GM11168 (cell line): Measurements from ENCODE around the gene DNAH8.
"Not testable (repeated sequence)": the region's sequence is repeated elsewhere in the genome, so short reads cannot be mapped to it uniquely, and the experiment has no call there.

Experiments used
- in situ Hi-C: fragments of 300-500 bp; cut with MboI; formaldehyde crosslinking; loops from one replicate; pipeline ENCODE4 v1.12.0; 2022; ENCODE audit warnings: low sequenced_read_pairs; ENCODE audit not compliant: unreplicated experiment

DNAH8 gene

DNA sequence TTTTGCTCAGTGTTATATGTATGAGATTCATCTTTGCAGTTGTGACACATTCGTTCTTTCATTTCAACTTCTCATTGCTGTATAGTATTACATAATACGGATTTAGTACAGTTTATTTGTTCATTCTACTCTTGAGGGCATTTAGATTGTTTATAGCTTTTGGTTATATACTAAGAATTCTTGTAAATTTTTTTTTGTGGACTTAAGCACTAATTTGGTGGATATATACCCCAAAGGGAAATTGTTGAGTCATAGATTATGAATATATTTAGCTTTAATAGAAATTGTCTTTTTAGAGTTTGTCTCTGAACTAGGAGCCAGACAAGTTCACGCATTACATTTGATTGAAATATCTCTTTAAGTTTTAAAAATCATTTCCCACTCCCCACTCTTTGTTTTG, 79.6 kb downstream of the DNAH8 start:
- in situ Hi-C loops: no loop called here

DNA sequence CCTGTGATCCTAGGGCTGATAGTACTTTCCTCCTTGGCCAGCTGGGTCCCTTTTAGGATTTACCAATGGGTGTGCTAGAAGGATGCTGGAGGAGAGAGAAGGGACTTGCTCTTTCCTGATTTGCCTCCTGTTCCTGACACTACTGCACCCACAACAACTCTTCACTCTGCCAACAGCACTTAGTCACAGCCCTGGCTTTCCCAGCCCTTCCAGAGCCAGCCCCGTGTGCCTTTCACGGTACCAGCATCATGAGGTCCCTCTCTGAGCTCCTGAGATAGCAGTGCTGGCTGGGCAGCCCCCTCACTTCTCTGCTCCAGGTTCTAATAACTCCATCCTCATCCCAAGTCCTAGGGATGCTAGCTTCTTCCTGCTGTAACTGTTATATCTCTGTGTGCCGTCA, 80.9 kb downstream of the DNAH8 start:
- in situ Hi-C loops: no loop called here

DNA sequence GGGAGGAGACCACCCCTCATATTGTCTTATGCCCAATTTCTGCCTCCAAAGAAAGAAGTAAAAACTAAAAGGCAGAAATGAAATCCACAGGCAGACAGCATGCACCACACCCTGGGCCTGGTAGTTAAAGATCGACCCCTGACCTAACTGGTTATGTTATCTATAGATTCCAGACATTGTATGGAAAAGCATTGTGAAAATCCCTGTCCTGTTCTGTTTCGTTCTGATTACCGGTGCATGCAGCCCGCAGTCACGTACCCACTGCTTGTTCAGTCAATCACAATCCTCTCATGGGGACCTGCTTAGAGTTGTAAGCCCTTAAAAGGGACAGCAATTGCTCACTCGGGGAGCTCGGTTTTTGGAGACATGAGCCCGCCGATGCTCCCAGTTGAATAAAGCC, 81.3 kb downstream of the DNAH8 start:
- in situ Hi-C loops: not testable (repeated sequence)

DNA sequence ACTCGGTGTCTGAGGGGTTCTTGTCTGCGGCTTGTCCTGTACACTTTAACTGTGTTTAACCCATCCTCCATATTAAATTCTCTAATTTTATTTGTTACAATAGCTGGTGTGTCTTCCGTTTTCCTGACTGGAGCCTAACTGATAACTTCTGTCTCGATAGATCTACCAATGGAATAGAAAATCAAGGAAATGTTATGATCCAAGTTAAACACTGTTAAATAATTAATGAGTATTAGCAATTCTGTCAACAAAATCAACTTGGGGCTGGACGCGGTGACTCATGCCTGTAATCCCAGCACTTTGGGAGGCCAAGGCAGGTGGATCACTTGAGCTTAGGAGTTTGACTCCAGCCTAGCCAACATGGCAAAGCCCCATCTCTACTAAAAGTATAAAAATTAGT, 81.7 kb downstream of the DNAH8 start:
- in situ Hi-C loops: no loop called here

DNA sequence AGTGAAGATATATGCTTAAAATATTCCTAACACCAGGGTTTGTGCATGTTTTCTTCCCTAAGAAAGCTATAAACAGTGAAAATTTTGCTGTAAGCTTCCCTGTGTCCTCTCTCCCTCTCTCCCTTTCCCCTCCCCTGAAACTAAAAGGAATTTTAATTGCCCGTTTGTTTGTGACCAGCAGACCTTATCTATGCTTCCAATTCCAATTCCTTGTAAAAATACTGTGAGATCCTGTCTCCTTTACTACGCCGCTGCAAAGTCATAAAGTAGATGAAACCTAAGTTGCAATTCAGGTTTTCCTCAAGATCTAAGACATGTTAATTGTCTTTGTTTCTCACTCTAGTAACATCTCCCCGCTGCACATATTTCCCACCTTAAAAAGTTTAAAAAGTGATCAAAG, 82.3 kb downstream of the DNAH8 start:
- in situ Hi-C loops: no loop called here

DNA sequence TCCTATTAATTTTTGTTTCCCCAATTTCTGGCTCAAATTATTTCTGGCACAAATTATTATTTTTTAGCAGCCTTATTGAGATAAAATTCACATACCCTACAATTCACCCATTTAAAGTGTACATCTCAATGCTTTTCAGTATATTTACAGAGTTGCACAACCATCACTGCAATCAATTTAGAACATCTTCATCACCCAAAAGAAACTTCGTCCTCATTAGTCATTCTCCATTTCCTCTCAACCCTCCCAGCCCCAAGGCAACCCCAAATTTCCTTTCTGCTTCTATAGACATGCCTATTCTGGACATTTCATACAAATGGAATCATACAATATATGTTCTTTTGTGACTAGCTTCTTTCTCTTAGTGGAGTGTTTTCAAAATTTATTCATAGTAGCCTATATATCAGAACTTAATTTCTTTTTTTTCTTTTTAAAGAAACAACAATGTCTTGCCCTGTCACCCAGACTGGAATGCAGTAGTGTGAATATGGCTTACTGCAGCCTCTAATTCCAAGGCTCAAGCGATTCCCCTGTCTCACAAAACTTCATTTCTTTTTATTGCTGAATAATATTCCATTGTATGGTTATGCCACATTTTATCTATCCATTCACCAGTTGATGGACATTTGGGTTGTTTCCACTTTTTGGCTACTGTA, 84.5 kb downstream of the DNAH8 start:
- in situ Hi-C loops: no loop called here

DNA sequence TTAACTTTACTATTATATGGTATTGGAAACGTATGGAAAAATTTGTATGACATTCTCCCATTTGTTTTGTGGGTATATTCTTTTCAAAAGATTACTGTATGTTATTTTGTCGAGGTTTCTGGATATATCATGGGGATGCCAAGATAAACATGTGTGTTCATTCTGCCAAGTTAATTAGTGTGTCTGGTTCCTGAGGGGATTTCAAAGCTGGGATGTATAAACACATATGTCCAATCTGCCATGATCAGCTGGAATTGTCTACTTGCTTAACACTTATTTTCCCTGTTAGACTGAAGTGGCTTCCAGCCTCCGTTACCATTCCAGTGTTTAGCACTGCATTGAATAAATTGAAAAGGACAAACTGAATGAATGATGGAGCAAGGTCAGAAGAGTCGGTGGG, 86.2 kb downstream of the DNAH8 start:
- in situ Hi-C loops: no loop called here

DNA sequence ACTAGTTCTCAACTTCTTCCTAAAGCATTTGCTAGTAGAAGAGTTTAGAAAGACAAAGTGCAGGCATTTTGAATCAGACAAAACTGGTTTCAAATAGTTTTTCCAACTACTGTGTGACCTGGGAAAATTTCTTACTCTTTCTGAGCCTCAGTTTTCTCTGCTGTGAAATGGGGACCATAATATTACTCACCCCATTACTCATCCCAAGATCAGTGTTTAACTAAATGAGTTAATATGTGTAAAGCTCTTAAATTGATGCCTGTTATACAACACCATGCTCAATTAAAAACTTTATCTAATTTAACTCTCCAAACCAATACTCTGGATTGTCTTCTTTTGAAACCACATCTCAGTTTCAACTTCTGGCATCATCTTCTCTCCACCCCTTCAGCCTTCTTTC, 87.4 kb downstream of the DNAH8 start:
- in situ Hi-C loops: no loop called here

DNA sequence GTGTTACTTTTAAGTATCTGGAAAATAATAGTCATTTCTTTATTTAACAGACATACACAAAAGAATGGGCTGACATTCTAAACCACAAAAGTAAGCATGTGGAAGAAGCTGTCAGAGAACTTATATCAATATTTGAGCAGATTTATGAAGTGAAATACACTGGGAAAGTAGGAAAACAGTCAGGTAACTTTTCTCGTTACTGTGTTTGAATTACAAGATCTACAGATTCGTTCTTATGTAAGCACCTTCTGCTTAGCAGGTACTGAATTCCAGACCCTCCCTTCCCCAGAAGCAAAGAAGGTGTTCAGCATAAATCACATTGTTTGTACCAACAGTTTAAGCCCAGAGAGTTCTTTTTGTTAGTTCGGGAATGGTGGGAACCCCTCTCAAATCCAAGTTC, 88.0 kb downstream of the DNAH8 start:
- in situ Hi-C loops: no loop called here

DNA sequence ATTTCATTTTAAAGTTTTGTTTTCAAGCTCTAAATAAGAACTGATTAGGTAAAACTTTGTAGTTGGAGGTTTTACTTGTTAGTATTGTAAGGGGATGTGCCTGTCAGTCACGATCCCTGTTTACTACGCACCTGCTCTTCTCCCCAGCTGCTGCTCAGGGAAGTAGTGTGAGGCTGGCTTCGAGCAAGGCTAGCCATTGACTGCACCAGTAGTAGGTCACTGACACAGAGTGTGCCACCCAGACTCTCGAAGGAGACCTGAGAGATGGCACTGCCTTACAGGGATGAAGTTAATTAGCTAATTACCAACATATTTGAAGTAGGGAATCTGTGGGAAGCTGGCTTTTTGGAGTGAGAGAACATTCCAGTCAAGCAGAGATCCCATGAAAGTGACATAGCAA, 89.2 kb downstream of the DNAH8 start:
- in situ Hi-C loops: no loop called here

DNA sequence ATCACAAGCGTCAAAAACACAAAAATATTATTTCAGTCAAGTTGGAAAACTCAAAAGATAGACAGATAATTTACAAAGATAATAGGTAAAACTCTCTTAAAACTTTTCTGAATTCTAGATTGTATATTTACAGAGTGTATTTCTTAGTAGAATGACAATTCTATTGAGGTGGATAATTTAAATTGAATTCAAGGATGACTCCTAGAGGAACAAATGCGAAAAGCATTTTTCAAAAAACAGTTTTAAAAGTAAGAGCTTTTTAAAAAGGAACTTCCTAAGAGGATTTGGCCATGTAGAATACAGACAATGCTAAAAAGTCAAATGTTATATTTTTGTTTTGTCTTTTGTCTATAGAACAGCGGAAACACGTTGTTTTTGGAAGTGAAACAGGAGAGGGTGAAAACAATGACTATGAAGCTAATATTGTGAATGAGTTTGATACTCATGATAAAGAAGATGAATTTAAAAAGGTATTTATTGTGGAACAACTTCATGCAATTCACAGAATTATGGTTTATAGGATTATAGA, 90.1 kb downstream of the DNAH8 start:
- in situ Hi-C loops: no loop called here

DNA sequence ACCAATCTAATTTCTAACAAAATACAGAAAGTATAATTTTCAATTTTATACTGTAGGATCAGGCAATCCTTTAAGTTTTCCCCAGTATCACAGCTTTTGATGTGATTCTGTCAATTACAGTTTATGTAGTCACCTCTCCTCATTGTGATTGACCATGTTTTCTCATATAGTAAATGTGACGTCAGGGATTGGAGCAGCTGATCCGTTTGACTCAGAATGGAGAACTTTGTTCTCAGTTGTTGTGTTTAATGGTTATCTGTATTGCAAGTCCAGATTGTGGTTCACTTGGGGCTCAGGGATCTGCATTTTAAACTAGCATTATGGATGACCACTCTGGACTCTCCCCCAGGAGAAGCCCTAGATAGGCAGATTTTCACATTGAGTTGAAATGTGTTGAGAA, 90.6 kb downstream of the DNAH8 start:
- in situ Hi-C loops: no loop called here

DNA sequence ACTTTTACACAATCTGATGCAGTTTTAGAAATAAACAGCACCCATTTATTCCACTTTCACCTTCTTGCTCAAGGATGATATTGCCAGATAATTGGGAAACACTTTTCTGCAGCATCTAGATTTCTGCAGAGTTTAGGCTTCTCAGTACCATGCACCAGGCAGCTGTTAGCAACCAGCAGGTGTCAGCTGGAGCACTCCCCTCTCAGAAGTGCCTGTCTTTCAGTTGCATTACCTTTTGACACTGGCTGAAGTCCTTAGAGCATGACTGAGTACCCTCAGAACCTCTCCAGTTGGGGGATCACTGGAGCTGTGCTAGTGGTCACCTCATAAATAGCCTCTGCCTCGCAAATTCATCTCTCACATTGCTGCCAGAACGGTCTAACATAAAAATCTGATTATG, 91.2 kb downstream of the DNAH8 start:
- in situ Hi-C loops: no loop called here

DNA sequence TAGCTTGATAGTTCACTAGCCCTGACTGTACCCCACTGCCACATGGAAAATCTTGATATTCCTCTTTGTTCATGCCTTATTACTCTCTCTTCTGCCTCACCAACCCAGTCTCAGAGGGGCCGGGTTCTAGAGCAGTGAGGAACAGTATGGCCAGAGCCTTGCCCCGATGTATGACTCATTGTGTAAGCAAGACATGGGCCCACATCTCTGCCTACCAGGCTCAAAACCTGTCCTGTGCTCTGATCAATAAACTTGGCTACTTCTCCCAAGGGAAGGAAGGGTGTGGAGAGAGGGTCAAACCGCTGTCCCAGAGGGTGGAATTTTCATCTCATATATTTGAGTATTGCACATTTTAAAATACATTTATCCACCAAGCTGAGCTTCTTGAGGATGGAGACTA, 91.7 kb downstream of the DNAH8 start:
- in situ Hi-C loops: no loop called here

DNA sequence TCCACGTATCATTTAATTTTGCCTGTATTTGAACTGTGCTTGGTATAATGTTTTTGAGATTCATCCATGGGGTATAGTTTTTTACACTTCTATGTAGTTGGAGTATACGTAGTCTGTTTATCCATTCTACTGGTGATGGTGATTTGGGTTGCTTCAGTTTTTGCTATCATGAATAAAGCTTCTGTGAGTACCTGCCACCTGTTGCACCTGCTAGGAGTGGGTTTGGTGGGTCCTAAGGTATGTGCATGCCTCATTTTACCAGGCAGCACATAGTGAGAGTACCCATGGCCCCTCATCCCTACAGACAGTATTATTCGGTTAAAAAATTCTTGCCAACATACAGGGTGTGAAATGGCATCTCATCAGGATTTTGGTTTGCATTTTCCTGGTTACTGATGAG, 92.9 kb downstream of the DNAH8 start:
- in situ Hi-C loops: no loop called here

DNA sequence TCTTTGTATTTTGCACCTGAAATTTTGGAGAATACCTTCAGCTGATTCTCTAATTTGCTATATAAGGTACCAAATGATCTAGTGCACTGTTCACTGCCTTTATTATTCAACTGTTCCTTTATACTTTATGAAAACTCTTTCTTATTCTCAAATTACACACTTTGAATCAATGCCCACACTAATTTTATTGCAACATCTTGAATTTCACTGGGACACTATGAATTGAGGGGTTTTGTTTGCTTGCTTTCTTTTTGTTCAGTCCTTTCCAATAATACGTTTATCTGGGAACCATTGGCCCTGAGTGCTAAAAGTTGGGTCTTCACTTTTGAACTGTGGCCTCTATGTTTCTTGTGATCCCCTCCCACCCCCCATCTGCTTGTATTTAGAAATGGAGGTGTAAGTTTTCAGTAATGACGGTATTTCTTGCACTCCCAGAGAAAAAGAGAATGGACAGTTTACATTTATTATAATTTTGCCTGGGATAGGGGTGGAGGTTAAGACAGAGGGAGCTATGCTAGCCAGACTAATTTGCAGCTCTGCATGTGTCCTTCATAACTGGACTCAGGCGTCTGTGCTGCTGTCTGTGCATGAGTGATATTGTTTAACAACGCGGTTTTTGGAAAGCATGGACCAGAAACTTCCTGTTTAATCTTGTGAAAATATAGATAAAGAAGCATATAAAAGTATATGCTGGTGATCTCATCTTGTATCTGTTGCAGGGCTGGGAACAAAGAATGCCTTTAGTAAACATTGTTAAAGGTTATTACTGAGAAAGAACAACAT, 98.1 kb downstream of the DNAH8 start:
- in situ Hi-C loops: no loop called here

DNA sequence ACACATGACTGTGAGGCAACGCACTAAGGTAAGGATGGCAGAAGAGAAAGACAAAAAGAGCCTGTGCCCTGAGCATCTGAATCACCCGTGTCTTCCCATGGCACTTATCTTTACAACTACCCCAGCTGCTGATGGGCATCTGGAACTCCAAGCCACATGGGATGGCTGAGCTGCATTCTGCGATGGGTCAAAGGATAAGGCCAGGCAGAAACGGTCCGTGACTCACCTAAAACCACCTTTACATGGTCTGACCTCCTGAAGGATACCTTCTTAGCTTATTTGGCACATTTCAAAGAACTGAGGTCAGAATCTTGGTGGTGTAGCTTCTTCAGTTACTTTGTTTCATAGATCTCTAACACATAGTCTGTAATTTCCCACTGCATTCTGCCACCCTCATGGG, 99.7 kb downstream of the DNAH8 start:
- in situ Hi-C loops: no loop called here

DNA sequence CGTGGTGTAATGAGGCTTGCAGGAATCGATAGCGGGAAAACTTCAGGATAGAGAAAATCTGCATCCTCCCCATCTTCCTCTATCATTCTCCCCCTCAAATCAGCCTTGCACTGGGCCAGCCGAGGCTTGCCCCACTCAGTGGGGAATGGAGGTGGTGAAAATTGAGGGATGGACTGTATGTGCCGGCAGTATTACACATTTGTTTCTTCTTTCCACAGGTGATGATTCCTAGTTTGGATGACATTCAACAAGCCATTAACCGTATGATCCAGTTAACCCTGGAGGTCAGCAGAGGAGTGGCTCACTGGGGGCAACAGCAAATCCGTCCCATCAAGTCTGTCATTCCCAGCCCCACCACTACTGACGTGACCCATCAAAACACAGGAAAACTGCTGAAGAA, 100.1 kb downstream of the DNAH8 start:
- in situ Hi-C loops: no loop called here

DNA sequence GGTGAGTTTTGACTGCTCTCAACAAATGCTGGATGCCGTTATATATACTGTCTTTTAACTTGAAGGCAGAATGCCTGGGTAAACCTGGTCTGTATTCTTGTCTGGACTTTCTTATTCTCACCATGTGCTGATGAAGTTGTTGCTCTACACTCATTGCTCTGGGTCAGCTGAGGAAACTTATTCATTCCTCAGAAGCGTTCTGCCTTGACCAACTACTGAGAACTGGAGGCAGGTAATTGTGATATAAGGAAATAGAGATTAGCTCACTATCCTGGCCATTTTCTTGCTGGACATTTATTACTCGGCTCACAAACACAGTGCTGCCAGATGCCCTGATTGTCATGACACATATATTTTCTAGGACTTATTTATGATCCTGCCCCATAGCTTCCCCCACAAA, 103.6 kb downstream of the DNAH8 start:
- in situ Hi-C loops: no loop called here

DNA sequence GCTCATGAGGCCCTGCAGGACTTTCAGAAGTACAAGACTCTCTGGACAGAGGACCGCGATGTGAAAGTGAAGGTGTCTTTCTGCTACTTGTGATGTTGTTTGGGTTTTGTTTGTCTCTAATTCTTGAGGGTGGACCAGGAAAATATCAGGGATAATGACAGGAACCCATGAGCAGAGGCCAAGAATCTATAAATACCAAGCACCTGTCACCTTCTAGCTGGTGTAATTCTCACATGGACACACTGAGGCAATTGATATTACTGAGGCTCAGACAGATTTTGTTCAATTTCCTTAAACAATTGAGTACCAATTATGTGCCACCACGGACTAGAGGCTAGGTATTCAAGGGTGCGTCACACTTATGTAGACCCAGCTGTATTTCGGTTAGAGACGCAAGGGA, 107.9 kb downstream of the DNAH8 start:
- in situ Hi-C loops: no loop called here

DNA sequence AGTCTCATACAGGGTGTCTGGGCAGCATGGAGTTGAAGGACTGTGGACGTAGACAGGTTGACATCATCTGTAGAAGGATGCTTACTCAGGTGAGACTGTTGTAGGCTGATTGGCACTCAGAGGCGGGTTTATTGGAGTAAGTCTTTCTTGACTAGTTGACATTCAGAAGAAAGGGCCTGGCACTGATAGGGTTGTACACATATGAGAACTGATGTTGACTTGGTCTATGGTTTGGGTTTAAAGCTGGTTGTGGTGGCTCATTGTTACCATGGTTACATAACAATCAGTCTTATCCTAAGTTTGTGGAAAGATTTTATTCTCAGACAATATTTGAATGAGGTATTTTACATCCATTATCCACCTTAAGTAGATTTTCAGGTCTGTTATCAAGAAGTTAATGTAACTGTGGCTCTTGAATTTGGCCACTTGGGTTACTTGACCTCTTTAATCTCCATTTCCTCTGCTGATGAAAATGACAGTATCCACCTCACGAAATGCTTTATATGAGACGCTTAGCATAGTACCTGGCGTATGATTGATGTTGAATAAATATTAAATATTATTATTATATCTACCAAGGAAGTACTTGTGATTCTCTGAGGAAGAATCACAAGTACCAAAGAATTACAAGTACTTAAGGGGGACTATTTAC, 109.3 kb downstream of the DNAH8 start:
- in situ Hi-C loops: no loop called here
